ENCODE results near the gene ANKRD2.

The ANKRD2 gene

GRCh38 chr10:97585439-97585811 is 12.8 kb downstream of the ANKRD2 start:
- H3K36me3 ChIP-seq (replicated peaks): no peaks in the 10 kb centered on the region
- no peaks in the 10 kb centered on the region for H3K27me3 ChIP-seq (ENCODE audit: low read depth)
- no peak overlapping the region for H3K4me3 ChIP-seq
- no peaks in the 10 kb centered on the region for H3K4me1 ChIP-seq
- in situ Hi-C loops (cut with MboI; ENCODE audit: low sequenced_read_pairs): no loop called here
- no peak for DNase-seq (ENCODE audit: low spot score in 2 of 2)
- no peaks in the 10 kb centered on the region for H3K9me3 ChIP-seq

DNA sequence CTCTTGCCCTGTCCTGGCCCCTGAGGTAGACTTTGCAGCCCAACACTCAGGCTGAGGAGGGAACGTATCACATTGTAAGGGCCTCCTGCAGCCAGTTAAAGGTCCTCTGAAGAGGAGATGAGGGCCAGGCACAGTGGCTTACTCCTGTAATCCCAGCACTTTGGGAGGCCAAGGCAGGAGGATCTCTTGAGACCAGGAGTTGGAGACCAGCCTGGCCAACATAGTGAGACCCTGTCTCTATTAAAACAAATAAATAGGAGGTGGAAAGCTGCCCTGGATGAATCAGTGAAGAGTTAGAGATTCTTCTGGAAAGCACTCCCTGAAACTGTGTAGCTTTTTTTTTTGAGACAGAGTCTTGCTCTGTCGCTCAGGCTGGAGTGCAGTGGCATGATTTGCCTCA is 14.6 kb downstream of the ANKRD2 start:
- no peaks in the 10 kb centered on the region for H3K36me3 ChIP-seq (replicated peaks)
- no peaks in the 10 kb centered on the region for H3K27me3 ChIP-seq (ENCODE audit: low read depth)
- in situ Hi-C loops (cut with MboI; ENCODE audit: low sequenced_read_pairs): no loop called here
- no peak for DNase-seq (ENCODE audit: low spot score in 2 of 2)
- no peaks in the 10 kb centered on the region for H3K4me1 ChIP-seq
- H3K9me3 ChIP-seq: no peaks in the 10 kb centered on the region
- H3K4me3 ChIP-seq: no peak overlapping the region

- H3K36me3 ChIP-seq (replicated peaks): no peaks in the 10 kb centered on the region
- no peaks in the 10 kb centered on the region for H3K9me3 ChIP-seq
- in situ Hi-C loops (cut with MboI; ENCODE audit: low sequenced_read_pairs): no loop called here
- no peaks in the 10 kb centered on the region for H3K27me3 ChIP-seq (ENCODE audit: low read depth)
- no peak for DNase-seq (ENCODE audit: low spot score in 2 of 2)
- no peak within 1 kb of the TSS for H3K4me3 ChIP-seq
- H3K4me1 ChIP-seq: no peaks in the 10 kb centered on the region
Observed at GRCh38 chr10:97589479-97589878, 16.9 kb downstream of the ANKRD2 start, which contains the start of gene C10orf62. Gene C10orf62, plus strand, starts transcription at chr10:97589721. Its CDS starts 177 bp downstream, at chr10:97589898.

DNA sequence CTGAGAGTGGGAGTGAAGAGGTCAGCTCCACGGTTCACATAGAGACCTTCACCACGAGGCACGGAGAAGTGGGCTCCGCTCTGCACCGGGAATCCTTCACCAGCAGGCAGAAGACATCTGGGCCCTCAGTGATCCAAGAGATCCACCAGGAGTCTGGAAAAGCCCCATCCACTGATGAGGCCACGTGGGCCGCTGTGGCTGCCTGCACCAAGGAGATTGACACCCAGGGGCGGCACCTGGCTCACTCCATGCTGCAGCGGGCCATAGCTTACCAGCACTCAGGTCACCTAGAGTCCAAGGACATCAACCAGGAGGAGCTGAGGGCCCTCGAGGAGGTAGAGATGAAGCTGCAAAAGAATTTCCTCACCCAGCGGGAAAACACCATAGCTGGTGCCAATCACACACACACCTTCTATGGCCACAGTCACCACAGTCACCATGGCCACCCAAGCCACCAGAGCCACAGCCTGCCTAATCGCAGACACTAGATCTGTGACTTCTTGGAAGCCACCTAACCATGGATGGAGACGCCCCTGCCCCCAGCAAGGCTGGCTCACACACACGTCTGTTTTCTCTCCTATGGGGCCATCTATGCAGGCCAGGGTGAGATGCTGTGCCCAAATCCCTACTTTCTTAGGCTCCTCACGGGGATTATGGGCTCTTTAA is 17.6 kb downstream of the ANKRD2 start:
- in situ Hi-C loops (cut with MboI; ENCODE audit: low sequenced_read_pairs): no loop called here
- H3K4me1 ChIP-seq: no peaks in the 10 kb centered on the region
- H3K36me3 ChIP-seq (replicated peaks): no peaks in the 10 kb centered on the region
- H3K4me3 ChIP-seq: no peak overlapping the region
- no peaks in the 10 kb centered on the region for H3K9me3 ChIP-seq
- H3K27me3 ChIP-seq (ENCODE audit: low read depth): no peaks in the 10 kb centered on the region
- DNase-seq (ENCODE audit: low spot score in 2 of 2): no peak

- in situ Hi-C loops (cut with MboI; ENCODE audit: low sequenced_read_pairs): no loop called here
- Histone ChIP-seq H3K36me3 (replicated peaks) (no peaks in the 10 kb centered on the region), H3K4me1 (no peaks in the 10 kb centered on the region)
Observed at GRCh38 chr10:97590748-97591495, 18.3 kb downstream of the ANKRD2 start.

DNA sequence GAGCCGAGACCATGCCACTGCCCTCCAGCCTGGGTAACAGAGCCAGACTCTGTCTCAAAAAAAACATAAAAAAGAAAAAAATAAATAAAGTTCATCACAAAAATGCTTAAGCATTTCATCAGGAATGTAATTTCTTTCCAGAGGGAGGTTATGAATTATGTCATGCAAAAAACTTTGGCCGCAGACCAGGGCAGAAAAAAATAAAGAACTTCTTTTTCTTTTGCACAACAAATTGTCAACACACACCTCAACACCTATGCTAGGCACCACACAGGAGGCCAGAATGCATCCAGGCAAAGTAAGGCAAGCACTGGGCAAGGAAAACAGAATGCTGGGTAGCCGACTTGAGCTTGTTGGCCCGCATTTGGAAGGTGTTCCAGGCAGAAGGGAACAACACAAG is 20.8 kb downstream of the ANKRD2 start:
- no peaks in the 10 kb centered on the region for H3K27me3 ChIP-seq (ENCODE audit: low read depth)
- H3K4me1 ChIP-seq: no peaks in the 10 kb centered on the region
- H3K4me3 ChIP-seq: no peak overlapping the region
- in situ Hi-C loops (cut with MboI; ENCODE audit: low sequenced_read_pairs): no loop called here
- DNase-seq (ENCODE audit: low spot score in 2 of 2): no peak
- H3K9me3 ChIP-seq: no peaks in the 10 kb centered on the region
- no peaks in the 10 kb centered on the region for H3K36me3 ChIP-seq (replicated peaks)

More at GRCh38 chr10:97590748-97591495, 18.3 kb downstream of the ANKRD2 start:
- Histone ChIP-seq H3K4me3 (no peak overlapping the region), H3K9me3 (no peaks in the 10 kb centered on the region), H3K27me3 (ENCODE audit: low read depth) (no peaks in the 10 kb centered on the region)
- no peak for DNase-seq (ENCODE audit: low spot score in 2 of 2)

- no peaks in the 10 kb centered on the region for H3K27me3 ChIP-seq (ENCODE audit: low read depth)
- in situ Hi-C loops (cut with MboI; ENCODE audit: low sequenced_read_pairs): no loop called here
- DNase-seq (ENCODE audit: low spot score in 2 of 2): no peak
- H3K36me3 ChIP-seq (replicated peaks): no peaks in the 10 kb centered on the region
- H3K4me1 ChIP-seq: no peaks in the 10 kb centered on the region
- H3K9me3 ChIP-seq: no peaks in the 10 kb centered on the region
- H3K4me3 ChIP-seq: no peak overlapping the region
Observed at GRCh38 chr10:97596101-97597082, 23.8 kb downstream of the ANKRD2 start.

- DNase-seq (ENCODE audit: low spot score in 2 of 2): no peak
- H3K36me3 ChIP-seq (replicated peaks): no peaks in the 10 kb centered on the region
- H3K9me3 ChIP-seq: no peaks in the 10 kb centered on the region
- in situ Hi-C loops (cut with MboI; ENCODE audit: low sequenced_read_pairs): no loop called here
- H3K4me1 ChIP-seq: no peaks in the 10 kb centered on the region
- H3K4me3 ChIP-seq: no peak overlapping the region
- no peaks in the 10 kb centered on the region for H3K27me3 ChIP-seq (ENCODE audit: low read depth)
Observed at GRCh38 chr10:97597778-97598177, 25.2 kb downstream of the ANKRD2 start.

- H3K27me3 ChIP-seq (ENCODE audit: low read depth): no peaks in the 10 kb centered on the region
- H3K4me3 ChIP-seq: no peak overlapping the region
- no peak for DNase-seq (ENCODE audit: low spot score in 2 of 2)
- in situ Hi-C loops (cut with MboI; ENCODE audit: low sequenced_read_pairs): no loop called here
- no peaks in the 10 kb centered on the region for H3K36me3 ChIP-seq (replicated peaks)
- no peaks in the 10 kb centered on the region for H3K4me1 ChIP-seq
- no peaks in the 10 kb centered on the region for H3K9me3 ChIP-seq
Observed at GRCh38 chr10:97598407-97599271, 26.1 kb downstream of the ANKRD2 start.

GRCh38 chr10:97599272-97599619 is 26.7 kb downstream of the ANKRD2 start:
- Histone ChIP-seq H3K4me1 (no peaks in the 10 kb centered on the region), H3K9me3 (no peaks in the 10 kb centered on the region), H3K27me3 (ENCODE audit: low read depth) (no peaks in the 10 kb centered on the region), H3K4me3 (no peak overlapping the region), H3K36me3 (replicated peaks) (no peaks in the 10 kb centered on the region)
- no peak for DNase-seq (ENCODE audit: low spot score in 2 of 2)
- in situ Hi-C loops (cut with MboI; ENCODE audit: low sequenced_read_pairs): no loop called here

DNA sequence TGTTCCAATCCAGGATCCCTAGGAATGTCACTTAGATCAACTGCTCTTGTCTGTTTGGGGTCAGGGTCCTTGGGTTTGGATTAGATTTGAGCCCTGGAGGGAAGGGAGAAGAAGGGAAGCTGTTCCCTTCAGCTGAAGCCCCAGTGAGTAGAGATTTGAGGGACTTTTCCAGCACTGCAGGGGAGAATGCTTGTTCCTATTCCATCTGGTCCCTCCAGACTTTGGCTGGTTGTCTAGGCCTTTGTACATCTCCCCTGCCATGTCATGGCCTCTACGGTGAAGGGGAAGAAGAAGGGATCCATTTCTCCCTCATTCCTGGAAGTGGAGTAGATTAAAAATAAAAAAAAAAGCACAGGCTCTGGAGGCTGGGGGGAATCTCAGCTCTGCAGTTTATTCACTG is 28.0 kb downstream of the ANKRD2 start:
- H3K36me3 ChIP-seq (replicated peaks): no peaks in the 10 kb centered on the region
- in situ Hi-C loops (cut with MboI; ENCODE audit: low sequenced_read_pairs): no loop called here
- no peaks in the 10 kb centered on the region for H3K9me3 ChIP-seq
- DNase-seq (ENCODE audit: low spot score in 2 of 2): no peak
- H3K4me1 ChIP-seq: no peaks in the 10 kb centered on the region
- H3K4me3 ChIP-seq: no peak overlapping the region
- no peaks in the 10 kb centered on the region for H3K27me3 ChIP-seq (ENCODE audit: low read depth)

DNA sequence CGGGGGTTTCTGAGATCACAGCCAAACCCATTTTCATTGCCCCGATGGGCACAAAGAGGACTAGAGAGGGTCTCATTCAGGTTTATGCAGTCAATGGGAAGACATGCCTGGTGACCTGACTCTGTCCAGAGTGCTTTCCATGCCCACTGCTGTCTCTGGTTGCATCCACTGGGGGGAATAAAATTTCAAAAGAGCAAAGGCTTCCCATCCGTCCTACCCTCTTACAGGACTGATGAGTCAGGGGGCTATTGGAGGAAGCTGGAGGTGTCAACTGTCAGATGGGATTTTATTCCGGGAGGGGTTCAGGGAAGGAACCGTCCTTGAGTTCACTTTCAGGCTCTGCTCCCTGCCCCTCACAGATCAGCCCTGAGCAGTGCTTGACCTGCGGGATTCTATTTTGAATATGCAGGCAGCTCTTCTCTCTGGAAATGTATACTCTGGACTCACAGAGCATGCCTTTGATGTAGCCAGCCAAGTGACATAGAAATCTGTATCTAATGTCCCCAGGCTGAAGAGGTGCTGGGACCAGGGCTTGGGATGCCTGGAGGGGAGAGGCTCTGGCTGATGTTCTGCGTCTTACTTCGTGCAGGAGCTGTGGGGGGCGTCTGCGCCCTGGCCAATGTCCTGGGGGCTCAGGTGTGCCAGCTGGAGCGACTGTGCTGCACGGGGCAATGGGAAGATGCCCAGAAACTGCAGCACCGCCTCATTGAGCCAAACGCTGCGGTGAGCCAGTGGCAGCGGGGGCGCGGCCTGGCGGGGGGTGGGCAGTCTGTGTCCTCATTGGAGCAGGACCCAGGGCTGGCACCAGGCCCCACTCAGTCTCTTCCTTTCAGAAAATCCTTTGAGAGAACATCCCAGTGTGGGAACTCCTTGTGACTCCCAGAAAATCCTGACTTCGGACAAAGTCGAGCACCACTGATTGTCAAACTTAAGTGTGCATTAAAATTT is 29.0 kb downstream of the ANKRD2 start:
- in situ Hi-C loops (cut with MboI; ENCODE audit: low sequenced_read_pairs): no loop called here
- no peak overlapping the region for H3K4me3 ChIP-seq

More for the DNA sequence above, 29.0 kb downstream of the ANKRD2 start:
- no peak for DNase-seq (ENCODE audit: low spot score in 2 of 2)
- no peaks in the 10 kb centered on the region for H3K36me3 ChIP-seq (replicated peaks)
- no peaks in the 10 kb centered on the region for H3K27me3 ChIP-seq (ENCODE audit: low read depth)
- H3K9me3 ChIP-seq: no peaks in the 10 kb centered on the region
- H3K4me1 ChIP-seq: no peaks in the 10 kb centered on the region

Measured in HAP-1 (cell line).